Measurements from ENCODE around the gene IDH1.
"Not testable (repeated sequence)": the region's sequence is repeated elsewhere in the genome, so short reads cannot be mapped to it uniquely, and the experiment has no call there.

IDH1 gene

GRCh38 chr2:208269091-208269490 is 14.2 kb upstream of the IDH1 start:
- no peak for TF ChIP-seq CTCF (IDR thresholded peaks at IDR 0.05; ENCODE audit: borderline replicate concordance, control extremely low read depth, extremely low read depth, insufficient read depth, missing control alignments)
- in situ Hi-C loops (cut with MboI; ENCODE audit: low sequenced_read_pairs, unreplicated experiment), result no loop called here
- no peak for DNase-seq (ENCODE audit: low spot score)

- no peak for TF ChIP-seq CTCF (IDR thresholded peaks at IDR 0.05; ENCODE audit: borderline replicate concordance, control extremely low read depth, extremely low read depth, insufficient read depth, missing control alignments)
- in situ Hi-C loops (cut with MboI; ENCODE audit: low sequenced_read_pairs, unreplicated experiment), result no loop called here
- DNase-seq (ENCODE audit: low spot score), result no peak
Observed at GRCh38 chr2:208268156-208268952, 13.5 kb upstream of the IDH1 start.

GRCh38 chr2:208267526-208267925 is 12.7 kb upstream of the IDH1 start:
- in situ Hi-C loops (cut with MboI; ENCODE audit: low sequenced_read_pairs, unreplicated experiment); DNase-seq (ENCODE audit: low spot score): not testable (repeated sequence)

GRCh38 chr2:208266936-208267335 is 12.1 kb upstream of the IDH1 start:
- no peak for DNase-seq (ENCODE audit: low spot score)
- in situ Hi-C loops (cut with MboI; ENCODE audit: low sequenced_read_pairs, unreplicated experiment), result no loop called here
- TF ChIP-seq CTCF (IDR thresholded peaks at IDR 0.05; ENCODE audit: borderline replicate concordance, control extremely low read depth, extremely low read depth, insufficient read depth, missing control alignments), result no peak

- peak; percentile 35 for DNase-seq (ENCODE audit: low spot score)
- TF ChIP-seq CTCF (IDR thresholded peaks at IDR 0.05; ENCODE audit: borderline replicate concordance, control extremely low read depth, extremely low read depth, insufficient read depth, missing control alignments), result no peak
Observed at GRCh38 chr2:208266553-208266893, 11.7 kb upstream of the IDH1 start.

GRCh38 chr2:208265801-208266552 is 11.1 kb upstream of the IDH1 start, which contains the start of gene PIKFYVE:
Gene PIKFYVE, plus strand, starts transcription at chr2:208266255. Its CDS starts 5,265 bp downstream, at chr2:208271520.
- no peak for TF ChIP-seq CTCF (IDR thresholded peaks at IDR 0.05; ENCODE audit: borderline replicate concordance, control extremely low read depth, extremely low read depth, insufficient read depth, missing control alignments)
- in situ Hi-C loops (cut with MboI; ENCODE audit: low sequenced_read_pairs, unreplicated experiment), result no loop called here
- DNase-seq (ENCODE audit: low spot score), result peak; percentile 96

More at GRCh38 chr2:208266553-208266893, 11.7 kb upstream of the IDH1 start:
- in situ Hi-C loops (cut with MboI; ENCODE audit: low sequenced_read_pairs, unreplicated experiment), result no loop called here

- peak; percentile 64 for DNase-seq (ENCODE audit: low spot score)
- in situ Hi-C loops (cut with MboI; ENCODE audit: low sequenced_read_pairs, unreplicated experiment), result no loop called here
- no peak for TF ChIP-seq CTCF (IDR thresholded peaks at IDR 0.05; ENCODE audit: borderline replicate concordance, control extremely low read depth, extremely low read depth, insufficient read depth, missing control alignments)
Observed at GRCh38 chr2:208265371-208265800, 10.5 kb upstream of the IDH1 start.

GRCh38 chr2:208256849-208257813 is 2.3 kb upstream of the IDH1 start:
- in situ Hi-C loops (cut with MboI; ENCODE audit: low sequenced_read_pairs, unreplicated experiment); DNase-seq (ENCODE audit: low spot score): not testable (repeated sequence)

Data from GM13976 (cell line).